ELF-1 (cell line): ENCODE measurements around the gene PRDM10.

Experiments
- DNase-seq: peaks from one replicate; pipeline ENCODE4 v3.0.0-alpha.2; 2016; ENCODE audit warnings: low read depth, low spot score

Gene PRDM10

GRCh38 chr11:129946965-129947364 is 55.7 kb downstream of the PRDM10 start:
- no peak for DNase-seq

DNA sequence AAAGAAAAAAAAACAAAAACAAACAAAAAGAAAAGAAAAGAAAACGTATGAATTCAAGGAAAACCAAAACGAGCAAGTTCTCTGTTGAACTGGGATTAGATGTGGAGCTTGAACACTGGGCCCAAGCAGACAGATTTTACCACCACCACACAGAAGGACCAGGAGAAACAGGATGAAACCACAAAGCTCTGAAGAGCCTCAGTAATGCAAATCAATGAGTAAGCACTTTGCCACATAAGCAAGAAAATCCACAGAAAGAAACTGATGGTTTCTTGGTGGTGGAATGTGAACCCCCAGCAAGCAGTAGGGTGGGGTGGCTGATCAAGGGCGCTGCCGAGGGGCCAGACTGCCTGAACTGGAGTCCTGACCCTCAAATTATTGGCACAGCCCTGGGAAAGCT is 56.4 kb downstream of the PRDM10 start:
- no peak for DNase-seq

DNA sequence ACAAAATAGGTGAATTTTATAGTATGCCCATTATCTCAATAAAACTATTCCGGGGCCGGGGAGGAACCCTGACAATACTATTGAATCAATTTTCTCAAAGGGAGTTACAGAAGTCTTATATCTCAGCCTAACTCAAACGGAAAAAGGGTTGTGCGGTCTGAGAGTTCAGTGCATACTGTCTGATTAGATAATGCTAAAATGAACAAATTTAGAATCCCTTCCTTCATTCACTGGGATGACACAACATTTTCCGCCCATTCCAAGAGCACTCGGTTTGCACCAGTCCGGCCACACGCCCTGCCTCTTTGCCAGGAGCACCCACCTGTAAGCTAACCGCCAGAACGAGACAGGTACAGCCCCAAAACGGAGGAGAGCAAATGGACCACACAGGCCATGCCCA is 57.3 kb downstream of the PRDM10 start:
- DNase-seq, result no peak

- DNase-seq, result no peak
Observed at GRCh38 chr11:129944696-129945095, 57.9 kb downstream of the PRDM10 start.

DNA sequence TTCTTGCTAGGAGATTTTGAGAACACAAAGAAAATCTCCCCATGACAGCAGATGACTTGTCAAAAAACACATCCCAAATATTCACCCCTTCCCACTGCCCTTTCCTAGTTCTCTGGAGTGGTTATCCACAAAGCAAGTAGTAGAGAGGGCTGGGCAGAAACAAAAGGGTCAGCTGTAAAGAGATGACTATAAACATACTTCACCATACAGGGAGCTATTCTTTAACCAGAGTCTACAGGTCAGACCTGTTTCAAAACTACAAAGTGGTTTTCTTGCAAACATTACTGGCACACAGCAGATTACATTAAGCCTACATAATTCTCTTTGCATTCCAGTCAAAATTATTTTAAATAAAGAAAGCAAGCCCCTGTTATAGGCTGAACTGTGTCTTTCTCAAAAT is 59.6 kb downstream of the PRDM10 start:
- no peak for DNase-seq

- no peak for DNase-seq
Observed at GRCh38 chr11:129939510-129939909, 63.1 kb downstream of the PRDM10 start.

DNA sequence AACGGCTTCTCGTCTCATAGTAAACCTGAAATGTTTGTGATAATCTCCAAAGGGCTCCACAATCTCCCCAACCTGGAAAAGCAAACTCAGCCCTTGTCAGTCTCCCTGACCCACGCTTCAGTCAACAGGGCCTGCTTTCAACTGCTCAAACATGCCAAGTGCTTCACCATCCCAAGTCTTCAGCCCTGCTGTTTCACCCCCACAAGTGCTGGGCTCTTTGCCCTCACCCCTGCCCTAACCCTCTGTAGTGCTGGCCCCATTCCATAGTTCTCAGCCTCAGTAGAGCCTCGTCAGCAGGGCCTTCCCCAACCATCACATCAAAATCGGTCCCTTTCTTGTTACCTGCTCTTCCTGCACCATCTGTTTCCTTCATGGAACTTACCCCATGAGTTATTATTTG is 63.9 kb downstream of the PRDM10 start:
- DNase-seq, result no peak

DNA sequence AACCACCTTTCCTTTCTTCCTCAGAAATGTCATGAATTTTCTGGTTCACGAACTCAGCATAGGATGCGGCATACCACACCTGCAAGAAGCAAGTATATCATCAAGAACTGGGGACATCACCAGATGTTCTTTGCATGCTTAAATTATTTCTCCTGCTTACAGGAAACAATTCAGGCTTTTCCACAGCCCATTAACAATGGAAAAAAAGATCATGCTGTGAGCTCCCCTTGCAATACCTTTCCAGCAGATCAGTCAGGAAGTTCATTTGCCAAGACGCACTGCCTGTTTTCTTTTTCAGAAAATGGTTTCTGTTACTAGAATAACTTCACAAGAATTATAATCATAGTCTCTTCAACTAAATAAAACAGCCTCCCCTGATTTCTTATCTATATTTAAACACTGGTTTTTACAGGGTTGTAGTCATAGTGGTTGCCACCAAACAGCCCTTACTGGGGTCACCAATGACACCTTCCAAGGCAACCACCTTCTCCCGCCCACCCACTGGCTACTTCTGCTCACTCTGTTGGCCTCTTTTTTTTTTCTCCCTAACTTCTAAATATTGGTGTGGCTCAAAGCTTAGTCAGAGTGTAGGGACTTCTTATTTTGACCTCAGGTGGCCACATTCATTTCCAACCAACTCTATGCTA is 64.9 kb downstream of the PRDM10 start:
- no peak for DNase-seq

- peak; percentile 12 for DNase-seq
Observed at GRCh38 chr11:129935723-129936122, 66.9 kb downstream of the PRDM10 start.

GRCh38 chr11:129933891-129934290 is 68.7 kb downstream of the PRDM10 start:
- DNase-seq, result no peak

DNA sequence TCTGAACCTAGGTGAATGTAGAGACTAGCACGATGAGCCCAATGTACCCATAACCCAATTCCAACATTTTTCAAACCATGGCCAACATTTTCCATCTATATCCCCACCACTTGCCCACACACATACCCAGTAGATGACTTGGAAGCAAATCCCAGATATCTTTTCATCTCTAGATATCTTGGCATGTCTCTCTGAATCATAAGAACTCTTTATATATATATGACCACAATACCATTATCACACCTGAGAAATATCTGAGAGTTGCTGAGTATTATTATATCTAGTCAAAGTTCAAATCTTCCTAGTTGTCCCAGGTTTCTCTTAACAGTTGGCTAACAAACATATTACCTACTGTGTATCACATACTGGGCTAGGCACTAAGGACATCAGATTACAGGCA is 69.4 kb downstream of the PRDM10 start:
- no peak for DNase-seq

DNA sequence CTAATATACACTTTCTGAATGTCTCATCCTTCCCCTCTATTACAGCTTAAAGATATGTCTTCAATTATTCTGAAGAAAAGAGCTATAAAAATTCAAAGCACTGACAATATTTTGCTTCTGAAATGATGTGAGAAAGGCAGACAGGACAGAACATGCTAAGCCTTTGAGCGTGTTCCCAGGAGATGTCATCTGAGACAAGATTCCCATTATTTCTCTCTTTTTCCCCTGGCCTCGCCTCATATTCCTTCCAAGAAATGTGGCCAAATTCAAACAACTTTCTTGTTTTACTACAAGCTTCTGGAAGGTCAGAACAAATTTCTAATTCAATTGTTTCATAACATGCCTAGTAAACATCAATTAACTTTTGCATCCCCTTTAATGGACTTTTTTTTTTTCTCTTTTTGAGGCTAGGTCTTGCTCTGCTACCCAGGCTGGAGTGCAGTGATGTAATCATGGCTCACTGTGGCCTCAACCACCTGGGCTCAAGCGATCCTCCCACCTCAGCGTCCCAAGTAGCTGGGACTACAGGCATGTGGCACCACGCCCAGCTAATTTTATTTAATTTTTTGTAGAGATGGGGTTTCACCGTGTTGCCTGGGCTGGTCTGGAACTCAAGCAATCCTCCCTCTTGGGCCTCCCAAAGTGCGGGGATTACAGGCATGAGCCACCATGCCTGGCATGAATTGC is 70.1 kb downstream of the PRDM10 start:
- DNase-seq, result no peak

DNA sequence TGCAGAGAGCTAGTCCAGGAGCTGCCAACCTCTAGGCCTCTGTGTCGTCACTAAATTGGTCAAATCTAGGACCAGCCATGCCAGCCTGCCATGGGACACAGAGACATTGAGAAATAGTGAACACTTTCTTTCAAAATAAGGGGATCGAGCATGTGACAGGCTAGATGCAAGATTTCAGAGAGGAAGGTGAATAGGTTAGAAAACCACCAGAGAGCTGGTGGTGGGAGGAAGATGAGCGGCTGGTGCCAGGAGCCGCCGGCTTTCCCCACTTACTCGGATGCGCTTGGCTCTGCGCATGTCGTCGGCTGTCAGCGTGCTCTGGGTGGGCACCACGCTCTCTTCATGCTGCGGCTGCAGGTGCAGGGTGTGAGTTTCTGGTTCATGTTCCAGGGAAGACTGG is 71.9 kb downstream of the PRDM10 start:
- DNase-seq, result no peak

DNA sequence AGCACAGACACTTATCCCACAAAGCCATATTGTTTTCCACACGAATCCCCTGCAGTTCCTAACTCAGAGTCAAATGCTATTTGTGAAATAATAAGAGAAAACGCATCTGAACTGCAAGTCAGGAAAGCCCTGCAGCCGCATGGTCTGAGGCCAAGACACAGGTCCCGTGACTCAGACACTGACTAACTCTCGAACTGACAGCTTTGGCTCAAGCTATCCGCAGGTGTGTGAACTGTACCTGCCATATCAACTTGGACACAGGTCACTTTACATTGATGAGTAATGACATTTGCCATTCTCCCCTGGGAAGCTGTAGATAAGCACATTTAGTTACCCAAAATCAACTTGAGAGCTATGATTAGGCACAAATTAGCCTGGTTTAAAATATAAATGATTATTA is 72.3 kb downstream of the PRDM10 start:
- no peak for DNase-seq

- no peak for DNase-seq
Observed at GRCh38 chr11:129929721-129930120, 72.9 kb downstream of the PRDM10 start.

DNA sequence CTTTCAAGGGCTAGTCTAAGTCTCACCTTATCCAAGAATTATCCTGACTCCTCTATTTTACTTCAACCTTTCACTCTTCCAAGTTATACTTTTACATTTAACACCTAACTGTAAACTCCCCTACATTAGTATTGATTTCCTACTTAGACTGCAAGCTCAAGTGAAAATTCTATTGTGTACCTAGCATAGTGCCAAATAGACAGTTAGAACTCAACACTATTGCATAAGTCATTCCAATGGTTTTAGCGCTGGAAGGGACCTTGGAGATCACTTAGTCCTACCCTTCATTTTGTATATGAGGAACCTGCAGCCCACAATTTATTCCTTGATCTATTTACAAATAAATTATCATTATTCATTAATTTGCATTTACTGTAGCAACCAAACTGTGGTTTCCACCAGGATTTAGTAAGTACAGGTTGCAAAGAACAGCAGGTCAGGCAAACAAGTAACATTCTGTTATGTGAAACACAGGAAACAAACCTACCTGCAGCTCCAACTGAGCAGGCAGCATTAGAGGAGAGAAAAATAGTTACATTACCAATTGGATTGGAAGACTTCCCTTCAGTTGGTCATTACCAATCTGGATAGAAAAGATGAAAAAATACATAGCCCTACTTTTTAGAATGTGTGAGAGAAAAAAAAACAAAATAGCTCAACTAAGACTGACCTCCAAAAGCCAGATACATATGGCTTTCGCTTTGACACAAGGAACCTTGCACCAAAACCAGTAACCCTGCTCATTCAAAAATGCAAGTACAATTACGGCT is 73.5 kb downstream of the PRDM10 start:
- no peak for DNase-seq

DNA sequence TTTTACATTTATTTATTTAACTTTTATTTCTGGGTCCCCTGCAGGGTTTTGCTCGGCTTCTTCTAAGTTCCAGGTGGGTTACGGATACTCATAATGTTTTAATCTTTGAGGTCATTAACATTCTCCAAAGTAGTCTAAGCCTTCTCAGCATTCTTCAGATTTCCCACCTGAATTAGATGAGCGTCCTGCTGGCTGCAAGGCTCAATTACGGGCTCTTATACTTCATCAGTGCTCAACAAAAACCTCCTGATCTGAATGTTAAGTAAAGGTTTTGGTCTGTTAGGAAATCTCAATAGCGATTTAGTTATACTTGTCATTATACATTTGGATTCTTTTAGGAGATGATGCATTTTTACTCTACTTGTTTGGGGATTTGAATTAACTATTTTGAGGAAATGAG is 80.0 kb downstream of the PRDM10 start:
- DNase-seq, result no peak

- no peak for DNase-seq
Observed at GRCh38 chr11:129918361-129918760, 84.3 kb downstream of the PRDM10 start.

DNA sequence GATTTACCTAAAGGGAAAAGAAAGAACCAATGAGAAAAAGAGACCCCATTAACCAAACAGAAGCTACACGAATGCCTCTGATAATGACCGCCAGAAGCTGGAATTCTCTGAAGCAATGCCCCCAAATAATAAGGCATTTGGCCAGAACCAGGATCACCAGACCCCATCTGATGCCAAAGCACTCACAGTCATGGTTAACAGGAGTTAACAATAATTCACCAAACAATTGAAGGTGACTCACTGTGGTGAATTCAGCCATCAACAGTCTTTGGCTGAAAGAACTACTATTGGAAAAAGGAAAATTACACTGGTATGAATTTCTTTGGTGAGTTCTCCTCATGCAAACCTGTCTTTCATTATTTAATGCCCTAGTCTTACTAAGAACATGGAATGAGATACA is 85.4 kb downstream of the PRDM10 start:
- DNase-seq, result no peak

GRCh38 chr11:129911298-129911697 is 91.3 kb downstream of the PRDM10 start:
- DNase-seq, result no peak

DNA sequence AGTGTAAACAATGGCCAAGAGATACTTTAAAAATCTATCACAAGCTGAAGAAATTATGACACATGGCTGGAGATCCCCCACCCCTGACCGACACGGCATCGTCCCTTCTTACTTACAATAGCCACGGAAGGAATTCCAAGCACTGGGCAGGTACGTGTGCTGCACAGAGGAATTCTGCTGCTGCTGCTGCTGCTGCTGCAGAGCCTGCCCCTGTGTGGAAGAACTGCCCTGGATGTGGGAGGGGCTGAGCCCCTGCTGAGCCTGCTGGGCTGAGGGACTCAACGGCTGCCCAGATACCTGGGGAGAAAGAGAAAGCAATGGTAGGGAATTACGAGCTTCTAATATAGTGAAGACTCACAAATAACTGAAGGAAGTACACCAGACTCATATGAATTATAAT is 92.3 kb downstream of the PRDM10 start:
- DNase-seq, result peak; percentile 69

DNA sequence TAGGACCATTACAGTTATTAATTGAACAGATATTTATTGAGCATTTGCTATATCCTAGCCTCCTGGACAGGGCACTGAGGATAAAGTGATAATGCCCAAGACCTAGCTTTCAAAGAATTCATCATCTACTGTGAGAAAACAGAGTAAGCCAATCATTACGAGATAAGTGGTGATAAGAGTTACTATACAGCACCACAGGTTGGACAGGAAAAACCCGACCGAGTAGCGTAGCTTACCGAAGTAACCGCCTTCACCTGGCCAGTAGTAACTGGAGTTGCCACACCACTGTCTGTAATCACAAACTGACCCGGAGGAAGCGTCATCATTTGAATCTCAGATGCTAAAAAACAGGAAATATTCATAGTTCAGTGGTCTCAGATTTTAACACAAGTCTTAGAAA is 97.2 kb downstream of the PRDM10 start:
- peak; percentile 24 for DNase-seq

- no peak for DNase-seq
Observed at GRCh38 chr11:129896062-129896461, 106.6 kb downstream of the PRDM10 start.
